Epithelial cell of esophagus (primary cell): ENCODE measurements around the gene AKAP14.
"Not testable (repeated sequence)": the region's sequence is repeated elsewhere in the genome, so short reads cannot be mapped to it uniquely, and the experiment has no call there.

ENCODE experiments used
- DNase-seq: peaks from one replicate; pipeline ENCODE4 v3.0.0; 2010; ENCODE audit warnings: low read depth
- H3K4me3 ChIP-seq: 2 replicates; pipeline ENCODE4 v1.5.1; 2011; ENCODE audit warnings: mild to moderate bottlenecking, low read length, control low read depth
- CTCF ChIP-seq: IDR thresholded peaks from 2 replicates; pipeline ENCODE4 v1.5.1; 2011; ENCODE audit warnings: low read depth, mild to moderate bottlenecking, low read length, control low read depth, inconsistent platforms; ENCODE audit not compliant: insufficient read depth; ENCODE audit errors: missing control alignments

AKAP14 gene

DNA sequence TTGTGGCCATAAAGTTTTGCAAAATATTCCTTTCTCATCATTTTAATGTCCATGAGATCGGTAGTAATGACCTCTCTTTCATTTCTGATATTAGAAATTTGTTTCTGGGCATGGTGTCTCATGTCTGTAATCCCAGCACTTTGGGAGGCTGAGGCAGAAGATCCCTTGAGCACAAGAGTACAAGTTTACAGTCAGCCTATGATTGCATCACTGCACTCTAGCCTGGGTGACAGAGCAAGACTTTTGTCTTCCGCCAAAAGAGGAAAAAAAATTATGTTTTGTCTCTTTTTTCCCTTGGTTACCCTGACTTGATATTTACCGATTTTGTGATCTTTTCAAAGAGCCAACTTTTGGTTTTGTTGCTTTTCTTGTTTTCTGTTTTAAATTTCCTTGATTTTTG is 58.7 kb downstream of the AKAP14 start:
- TF ChIP-seq CTCF: no peak
- no peak overlapping the region for H3K4me3 ChIP-seq
- DNase-seq: no peak

- DNase-seq, H3K4me3 ChIP-seq: not testable (repeated sequence)
Observed at GRCh38 chrX:119955807-119956570, 60.3 kb downstream of the AKAP14 start.

DNA sequence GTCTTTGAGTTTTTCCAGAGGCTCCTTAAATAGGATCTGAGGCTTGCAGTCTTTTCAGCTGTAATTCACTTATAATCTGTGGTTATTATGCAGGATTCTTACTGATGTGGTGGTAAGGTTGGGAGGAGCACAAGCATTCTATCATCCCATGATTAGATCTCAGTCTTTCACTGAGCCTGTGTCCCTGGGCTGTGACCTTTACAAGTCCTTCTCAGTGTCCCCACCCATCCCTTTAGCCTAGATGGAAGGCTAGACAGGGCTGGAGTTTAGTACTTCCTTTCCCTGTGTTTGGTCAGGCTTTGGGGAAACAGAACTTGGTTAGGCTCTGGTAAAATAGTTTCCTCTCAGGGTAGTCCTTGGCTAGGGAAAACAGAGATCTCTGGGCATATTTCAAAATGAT is 64.9 kb downstream of the AKAP14 start:
- H3K4me3 ChIP-seq: no peak overlapping the region
- no peak for DNase-seq
- no peak for TF ChIP-seq CTCF

- not testable (repeated sequence) for DNase-seq, H3K4me3 ChIP-seq
Observed at GRCh38 chrX:119966837-119967236, 71.1 kb downstream of the AKAP14 start.
